Measurements from ENCODE around the gene RBM47.
"Not testable (repeated sequence)": the region's sequence is repeated elsewhere in the genome, so short reads cannot be mapped to it uniquely, and the experiment has no call there.

The RBM47 gene

GRCh38 chr4:40524366-40525041, 105.2 kb downstream of the RBM47 start:
- DNase-seq, result no peak

DNA sequence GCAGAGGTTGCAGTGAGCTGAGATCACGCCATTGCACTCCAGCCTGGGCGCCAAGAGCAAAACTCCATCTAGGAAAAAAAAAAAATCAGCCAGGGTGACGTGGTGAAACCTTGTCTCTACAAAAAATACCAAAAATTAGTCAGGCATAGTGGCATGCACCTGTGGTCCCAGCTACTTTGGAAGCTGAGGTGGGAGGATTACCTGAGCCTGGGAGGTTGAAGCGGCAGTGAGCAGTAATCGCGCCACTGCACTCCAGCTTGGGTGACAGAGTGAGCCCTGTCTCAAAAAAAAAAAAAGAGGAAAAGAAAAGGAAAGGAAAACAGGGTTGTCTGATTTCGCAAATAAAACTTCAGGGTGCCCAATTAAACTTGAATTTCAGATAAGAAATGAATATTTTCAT, 106.1 kb downstream of the RBM47 start:
- no peak for DNase-seq

- no peak for DNase-seq
Measured at GRCh38 chr4:40521957-40522356, 107.7 kb downstream of the RBM47 start.

GRCh38 chr4:40520533-40520932, 109.1 kb downstream of the RBM47 start:
- no peak for DNase-seq

GRCh38 chr4:40517081-40517480, 112.6 kb downstream of the RBM47 start:
- DNase-seq, result not testable (repeated sequence)

DNA sequence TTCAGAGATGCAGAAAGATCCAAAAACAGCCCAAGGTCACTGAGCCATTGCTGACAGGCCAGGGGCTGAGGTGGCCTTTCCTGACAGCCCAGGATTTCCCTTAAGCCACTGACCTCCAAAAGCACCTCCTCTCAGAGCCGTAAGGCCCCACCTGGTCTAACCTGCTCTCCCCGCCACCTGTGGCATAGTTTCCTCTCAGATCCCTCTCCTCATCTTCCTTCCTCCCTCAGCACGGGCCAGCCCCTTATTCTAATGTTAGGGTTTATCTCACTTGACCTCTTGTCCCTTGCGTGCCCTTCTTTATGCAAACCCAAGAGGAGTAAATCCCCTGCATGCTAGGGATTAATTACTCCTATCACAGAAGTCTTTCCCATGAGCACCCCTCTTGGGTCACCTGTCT, 113.0 kb downstream of the RBM47 start:
- DNase-seq, result no peak

- DNase-seq, result peak; percentile 24
Measured at GRCh38 chr4:40515398-40516293, 114.0 kb downstream of the RBM47 start.

DNA sequence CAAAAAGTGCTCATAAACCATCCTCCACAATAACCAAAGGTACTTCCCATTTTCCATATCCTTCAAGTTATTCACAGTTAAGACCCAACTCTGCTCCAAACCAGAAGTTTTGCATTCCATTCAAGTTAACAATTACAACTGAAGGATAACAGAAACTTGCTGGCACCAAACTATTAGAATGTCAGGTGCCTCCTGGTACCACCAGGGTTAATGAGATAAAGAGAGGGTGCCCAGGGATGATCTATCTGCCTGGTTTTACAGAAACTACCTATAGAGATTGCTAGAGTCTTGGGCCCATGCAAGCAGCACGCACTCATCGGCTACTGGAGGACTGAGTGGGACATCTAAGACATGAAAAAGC, 114.6 kb downstream of the RBM47 start:
- DNase-seq, result no peak

GRCh38 chr4:40514497-40514951, 115.1 kb downstream of the RBM47 start:
- no peak for DNase-seq

- no peak for DNase-seq
Measured at GRCh38 chr4:40511036-40511614, 118.5 kb downstream of the RBM47 start.

DNA sequence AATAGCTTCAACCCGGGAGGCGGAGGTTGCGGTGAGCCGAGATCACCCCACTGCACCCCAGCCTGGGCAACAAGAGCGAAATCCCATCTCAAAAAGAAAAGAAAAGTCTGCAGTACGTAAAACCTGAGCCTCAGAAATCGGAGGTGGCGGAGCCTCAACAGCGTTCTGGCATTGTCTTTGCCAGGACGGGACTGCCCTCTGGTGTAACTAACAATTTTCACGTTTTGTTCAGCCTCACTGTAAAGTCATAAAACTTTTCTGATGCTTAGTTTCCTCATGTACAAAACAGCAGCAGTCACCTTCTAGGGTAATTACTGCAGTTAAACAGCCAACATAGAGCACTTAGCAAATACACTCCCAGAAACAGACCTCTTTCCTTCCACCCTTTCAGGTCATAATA, 121.7 kb downstream of the RBM47 start:
- DNase-seq, result no peak

DNA sequence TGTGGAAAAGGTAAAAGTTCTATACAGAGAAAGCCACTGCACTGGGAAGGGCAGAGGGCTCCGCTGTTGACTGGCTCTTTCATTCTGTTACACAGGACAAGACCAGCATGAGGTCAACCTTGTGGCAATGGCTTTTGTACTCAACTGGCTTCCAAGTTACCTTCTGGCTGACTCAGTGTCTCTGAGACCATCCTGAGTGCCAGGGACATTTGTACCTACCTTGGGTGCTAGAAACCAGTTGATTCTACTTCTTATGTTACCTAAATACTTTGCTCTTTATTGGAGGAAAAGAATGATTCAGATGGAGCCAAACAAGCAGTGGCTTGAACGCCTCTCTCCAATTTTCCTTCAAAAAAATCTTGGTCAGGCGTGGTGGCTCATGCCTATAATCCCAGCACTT, 123.2 kb downstream of the RBM47 start:
- DNase-seq, result no peak

DNA sequence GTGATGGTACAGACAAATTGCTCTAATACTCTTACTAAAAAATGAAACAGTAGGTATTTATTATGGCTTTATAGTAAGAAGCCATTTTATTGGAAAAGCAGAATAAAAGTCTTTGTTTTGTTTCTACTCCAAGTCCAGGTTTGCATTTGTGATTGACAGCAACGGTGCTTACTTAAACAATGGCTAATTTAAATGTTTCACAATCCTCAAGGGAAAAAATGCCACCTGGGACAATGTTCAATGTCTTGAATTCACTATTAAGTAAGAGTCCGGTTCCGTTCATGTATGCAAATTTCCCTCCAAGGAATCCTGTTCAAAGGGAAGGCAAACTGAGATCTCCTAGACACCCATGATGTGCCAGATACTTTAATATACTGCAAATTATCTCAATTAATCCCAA, 123.6 kb downstream of the RBM47 start:
- no peak for DNase-seq

DNA sequence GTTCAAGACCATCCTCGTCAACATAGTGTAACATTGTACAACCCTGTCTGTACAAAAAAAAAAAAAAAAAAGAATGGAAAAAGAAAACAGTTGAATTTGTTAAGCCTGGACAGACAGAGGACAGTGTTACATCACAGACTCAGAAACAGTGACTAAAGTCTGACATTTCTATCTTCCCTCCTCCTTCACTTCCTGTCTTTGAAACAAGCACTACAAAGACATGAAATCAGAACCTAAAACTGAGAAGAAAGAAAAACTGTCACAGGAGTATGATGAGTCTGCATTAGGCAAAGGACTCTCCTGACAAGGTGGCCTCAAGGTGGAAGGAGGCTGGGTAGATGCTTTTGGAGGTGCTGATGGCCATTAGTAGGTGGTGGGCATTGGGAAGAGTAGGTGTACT, 126.7 kb downstream of the RBM47 start:
- DNase-seq, result peak; percentile 5

- no peak for DNase-seq
Measured at GRCh38 chr4:40502220-40502619, 127.4 kb downstream of the RBM47 start.

DNA sequence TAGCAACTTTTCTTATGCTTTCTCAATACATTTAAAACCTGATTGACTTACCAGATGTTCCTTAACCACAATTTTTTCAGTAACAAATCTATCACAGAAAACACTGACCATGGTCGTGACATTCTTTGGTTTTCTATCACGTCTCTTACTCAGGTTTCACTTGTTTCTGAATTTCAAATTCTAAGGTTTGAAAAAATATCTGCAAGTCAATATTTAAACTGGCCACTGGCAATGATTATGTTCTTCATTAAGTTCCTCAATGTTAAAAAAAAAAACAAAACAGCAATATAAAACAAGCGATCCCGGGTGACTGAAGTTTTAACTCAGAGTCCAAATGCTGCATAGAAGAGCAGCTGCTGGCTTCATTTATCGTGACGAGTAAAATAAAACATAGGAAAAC, 128.9 kb downstream of the RBM47 start:
- no peak for DNase-seq

DNA sequence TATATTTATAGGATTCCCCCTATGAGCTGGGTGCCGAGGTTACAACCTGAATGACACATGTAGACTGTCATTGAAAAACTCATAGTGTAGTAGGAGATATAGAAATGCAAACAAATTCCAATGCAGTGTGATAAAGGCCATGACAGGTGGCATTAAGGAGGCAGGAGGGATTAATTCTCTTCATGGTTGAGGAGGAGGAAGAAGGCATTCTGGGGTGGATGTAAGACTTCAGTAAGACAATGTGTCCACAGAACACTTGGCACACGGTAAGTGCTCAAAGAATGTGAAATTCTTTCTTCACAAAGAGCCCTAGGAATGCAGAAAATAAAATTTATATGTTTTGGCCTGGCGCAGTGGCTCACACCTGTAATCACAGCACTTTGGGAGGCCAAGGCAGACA, 136.5 kb downstream of the RBM47 start:
- DNase-seq, result no peak

DNA sequence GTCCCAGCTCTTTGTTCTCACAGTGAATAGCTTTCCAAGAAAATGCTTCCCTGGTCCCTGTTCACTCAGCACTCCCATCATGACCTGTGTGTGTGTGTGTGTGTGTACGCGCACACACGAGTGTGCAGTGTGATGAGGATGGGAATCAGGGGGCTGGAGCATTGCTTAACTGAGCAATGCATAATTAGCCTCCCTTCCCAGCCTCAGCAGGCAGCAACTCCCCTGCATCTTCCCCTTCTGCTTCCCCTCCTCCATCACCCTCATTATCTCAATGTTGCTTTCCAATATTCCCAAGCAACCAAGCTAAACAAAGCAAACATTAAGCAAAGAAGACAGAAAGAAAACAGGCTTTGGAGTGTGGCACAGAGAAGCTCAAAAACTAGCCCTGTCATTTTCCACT, 137.0 kb downstream of the RBM47 start:
- no peak for DNase-seq

GRCh38 chr4:40490481-40490880, 139.2 kb downstream of the RBM47 start:
- DNase-seq, result no peak

GRCh38 chr4:40489961-40490360, 139.7 kb downstream of the RBM47 start:
- no peak for DNase-seq

- DNase-seq, result no peak
Measured at GRCh38 chr4:40486534-40486933, 143.1 kb downstream of the RBM47 start.

DNA sequence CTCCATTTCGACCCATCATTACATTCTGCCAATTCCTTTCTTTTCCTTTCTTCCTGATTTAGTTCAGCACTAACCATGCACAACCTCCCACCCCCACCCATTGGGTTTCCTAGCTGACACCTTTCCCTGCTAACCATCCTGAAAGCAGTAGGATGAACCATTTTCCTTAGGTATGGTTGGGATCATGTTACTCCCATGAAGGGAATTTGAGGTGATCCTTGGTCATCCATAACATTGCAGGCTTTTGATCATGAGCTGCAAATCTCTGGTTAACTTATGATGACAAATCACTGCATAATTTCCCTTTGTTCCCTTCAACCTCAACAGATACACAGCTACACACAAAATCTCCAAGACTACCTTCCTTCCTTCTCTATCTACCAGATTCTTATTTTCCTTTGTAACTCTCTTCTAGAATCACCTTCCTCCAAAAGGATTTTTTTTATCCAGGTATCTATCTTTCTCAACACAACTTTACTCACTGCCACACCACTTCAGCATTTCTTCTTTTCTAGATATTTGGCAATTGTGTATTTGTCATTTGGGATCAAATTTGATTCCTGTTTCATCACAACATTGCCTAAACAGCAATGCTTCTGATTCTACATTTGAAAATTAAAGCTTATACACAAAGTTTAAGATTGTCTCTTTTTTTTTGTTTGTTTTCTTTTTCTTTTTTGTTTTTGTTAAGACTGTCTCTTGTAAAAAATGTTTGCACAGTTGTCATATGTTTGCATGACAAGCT, 145.1 kb downstream of the RBM47 start:
- DNase-seq, result no peak

- DNase-seq, result no peak
Measured at GRCh38 chr4:40482985-40483647, 146.5 kb downstream of the RBM47 start.
